ENCODE results near the gene GMCL2.

Gene GMCL2

GRCh38 chr5:178221853-178222252 lies 34.7 kb upstream of the GMCL2 start:
- no peak for DNase-seq (ENCODE audit: low read depth in 1 of 2, low spot score in 1 of 2)

GRCh38 chr5:178221282-178221681 lies 34.1 kb upstream of the GMCL2 start:
- DNase-seq (ENCODE audit: low read depth in 1 of 2, low spot score in 1 of 2), result no peak

GRCh38 chr5:178218827-178219226 lies 31.7 kb upstream of the GMCL2 start:
- no peak for DNase-seq (ENCODE audit: low read depth in 1 of 2, low spot score in 1 of 2)

- no peak for DNase-seq (ENCODE audit: low read depth in 1 of 2, low spot score in 1 of 2)
These were observed 31.1 kb upstream of the GMCL2 start for GRCh38 chr5:178218237-178218776.

- DNase-seq (ENCODE audit: low read depth in 1 of 2, low spot score in 1 of 2), result no peak
These were observed 29.6 kb upstream of the GMCL2 start for GRCh38 chr5:178216779-178217178.

GRCh38 chr5:178216088-178216534 lies 28.9 kb upstream of the GMCL2 start:
- DNase-seq (ENCODE audit: low read depth in 1 of 2, low spot score in 1 of 2), result no peak

- DNase-seq (ENCODE audit: low read depth in 1 of 2, low spot score in 1 of 2), result no peak
These were observed 28.3 kb upstream of the GMCL2 start for GRCh38 chr5:178215280-178216002.

GRCh38 chr5:178214160-178214803 lies 27.1 kb upstream of the GMCL2 start:
- no peak for DNase-seq (ENCODE audit: low read depth in 1 of 2, low spot score in 1 of 2)

- DNase-seq (ENCODE audit: low read depth in 1 of 2, low spot score in 1 of 2), result no peak
These were observed 26.6 kb upstream of the GMCL2 start for GRCh38 chr5:178213748-178214151.

GRCh38 chr5:178213003-178213461 lies 25.9 kb upstream of the GMCL2 start:
- no peak for DNase-seq (ENCODE audit: low read depth in 1 of 2, low spot score in 1 of 2)

GRCh38 chr5:178212241-178213002 lies 25.3 kb upstream of the GMCL2 start:
- no peak for DNase-seq (ENCODE audit: low read depth in 1 of 2, low spot score in 1 of 2)

GRCh38 chr5:178211095-178212048 lies 24.2 kb upstream of the GMCL2 start:
- DNase-seq (ENCODE audit: low read depth in 1 of 2, low spot score in 1 of 2), result no peak

GRCh38 chr5:178210686-178211085 lies 23.5 kb upstream of the GMCL2 start:
- DNase-seq (ENCODE audit: low read depth in 1 of 2, low spot score in 1 of 2), result no peak

- no peak for DNase-seq (ENCODE audit: low read depth in 1 of 2, low spot score in 1 of 2)
These were observed 22.9 kb upstream of the GMCL2 start for GRCh38 chr5:178210073-178210535.

GRCh38 chr5:178209334-178210072 lies 22.3 kb upstream of the GMCL2 start:
- DNase-seq (ENCODE audit: low read depth in 1 of 2, low spot score in 1 of 2), result no peak

- DNase-seq (ENCODE audit: low read depth in 1 of 2, low spot score in 1 of 2), result no peak
These were observed 21.5 kb upstream of the GMCL2 start for GRCh38 chr5:178208540-178209227.

GRCh38 chr5:178207917-178208280 lies 20.7 kb upstream of the GMCL2 start:
- DNase-seq (ENCODE audit: low read depth in 1 of 2, low spot score in 1 of 2), result no peak

GRCh38 chr5:178207183-178207916 lies 20.2 kb upstream of the GMCL2 start:
- no peak for DNase-seq (ENCODE audit: low read depth in 1 of 2, low spot score in 1 of 2)
